ENCODE measurements around the gene ANKK1. TPM values are rescaled to one million over a fixed set of nuclear protein-coding genes. Genes with fewer than 3 reads are reported as not detected.

Gene ANKK1
- total and polyA plus RNA-seq, 9 of the 15 experiments (the other 6 are each of a cell fraction or from before 2014, with no cell fraction given): not detected

- in situ Hi-C loops (cut with MboI) (no loop called here), intact Hi-C loops (cut with micrococcal nuclease) (no loop called here)
- ATAC-seq: no peak
- 3% methylated on average over 6 of the region's 6 CpGs for WGBS (ENCODE audit: insufficient coverage, low coverage, missing lambda C conversion rate)
- H3K9me3 ChIP-seq (replicated peaks; ENCODE audit: control insufficient read depth, insufficient read depth, low read depth, low read length): no peaks in the 10 kb centered on the region
- TF ChIP-seq, protein P1, sequence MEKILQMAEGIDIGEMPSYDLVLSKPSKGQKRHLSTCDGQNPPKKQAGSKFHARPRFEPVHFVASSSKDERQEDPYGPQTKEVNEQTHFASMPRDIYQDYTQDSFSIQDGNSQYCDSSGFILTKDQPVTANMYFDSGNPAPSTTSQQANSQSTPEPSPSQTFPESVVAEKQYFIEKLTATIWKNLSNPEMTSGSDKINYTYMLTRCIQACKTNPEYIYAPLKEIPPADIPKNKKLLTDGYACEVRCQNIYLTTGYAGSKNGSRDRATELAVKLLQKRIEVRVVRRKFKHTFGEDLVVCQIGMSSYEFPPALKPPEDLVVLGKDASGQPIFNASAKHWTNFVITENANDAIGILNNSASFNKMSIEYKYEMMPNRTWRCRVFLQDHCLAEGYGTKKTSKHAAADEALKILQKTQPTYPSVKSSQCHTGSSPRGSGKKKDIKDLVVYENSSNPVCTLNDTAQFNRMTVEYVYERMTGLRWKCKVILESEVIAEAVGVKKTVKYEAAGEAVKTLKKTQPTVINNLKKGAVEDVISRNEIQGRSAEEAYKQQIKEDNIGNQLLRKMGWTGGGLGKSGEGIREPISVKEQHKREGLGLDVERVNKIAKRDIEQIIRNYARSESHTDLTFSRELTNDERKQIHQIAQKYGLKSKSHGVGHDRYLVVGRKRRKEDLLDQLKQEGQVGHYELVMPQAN (IDR thresholded peaks at IDR 0.05; ENCODE audit: borderline replicate concordance): no peak
- TF ChIP-seq ZNF253 (CRISPR knock-in tag; conservative IDR thresholded peaks at IDR 0.05) (no peak), MTA1 (IDR thresholded peaks at IDR 0.05; ENCODE audit: borderline replicate concordance) (no peak), TCF3 (CRISPR knock-in tag; IDR thresholded peaks at IDR 0.05) (no peak), HMGN3 (IDR thresholded peaks at IDR 0.05; ENCODE audit: borderline replicate concordance, extremely low read depth, insufficient read length, low read depth, low read length) (no peak), MAZ (CRISPR knock-in tag; conservative IDR thresholded peaks at IDR 0.05 in 1 of 2, IDR thresholded peaks at IDR 0.05 in 1 of 2) (no peak), HMBOX1 (IDR thresholded peaks at IDR 0.05) (no peak), SMAD3 (CRISPR knock-in tag; conservative IDR thresholded peaks at IDR 0.05) (no peak)
- TF ChIP-seq, protein P2, sequence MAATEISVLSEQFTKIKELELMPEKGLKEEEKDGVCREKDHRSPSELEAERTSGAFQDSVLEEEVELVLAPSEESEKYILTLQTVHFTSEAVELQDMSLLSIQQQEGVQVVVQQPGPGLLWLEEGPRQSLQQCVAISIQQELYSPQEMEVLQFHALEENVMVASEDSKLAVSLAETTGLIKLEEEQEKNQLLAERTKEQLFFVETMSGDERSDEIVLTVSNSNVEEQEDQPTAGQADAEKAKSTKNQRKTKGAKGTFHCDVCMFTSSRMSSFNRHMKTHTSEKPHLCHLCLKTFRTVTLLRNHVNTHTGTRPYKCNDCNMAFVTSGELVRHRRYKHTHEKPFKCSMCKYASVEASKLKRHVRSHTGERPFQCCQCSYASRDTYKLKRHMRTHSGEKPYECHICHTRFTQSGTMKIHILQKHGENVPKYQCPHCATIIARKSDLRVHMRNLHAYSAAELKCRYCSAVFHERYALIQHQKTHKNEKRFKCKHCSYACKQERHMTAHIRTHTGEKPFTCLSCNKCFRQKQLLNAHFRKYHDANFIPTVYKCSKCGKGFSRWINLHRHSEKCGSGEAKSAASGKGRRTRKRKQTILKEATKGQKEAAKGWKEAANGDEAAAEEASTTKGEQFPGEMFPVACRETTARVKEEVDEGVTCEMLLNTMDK (IDR thresholded peaks at IDR 0.05; ENCODE audit: borderline replicate concordance, insufficient read depth, low read depth, low read length, poor library complexity, severe bottlenecking): no peak
- TF ChIP-seq, protein P3, sequence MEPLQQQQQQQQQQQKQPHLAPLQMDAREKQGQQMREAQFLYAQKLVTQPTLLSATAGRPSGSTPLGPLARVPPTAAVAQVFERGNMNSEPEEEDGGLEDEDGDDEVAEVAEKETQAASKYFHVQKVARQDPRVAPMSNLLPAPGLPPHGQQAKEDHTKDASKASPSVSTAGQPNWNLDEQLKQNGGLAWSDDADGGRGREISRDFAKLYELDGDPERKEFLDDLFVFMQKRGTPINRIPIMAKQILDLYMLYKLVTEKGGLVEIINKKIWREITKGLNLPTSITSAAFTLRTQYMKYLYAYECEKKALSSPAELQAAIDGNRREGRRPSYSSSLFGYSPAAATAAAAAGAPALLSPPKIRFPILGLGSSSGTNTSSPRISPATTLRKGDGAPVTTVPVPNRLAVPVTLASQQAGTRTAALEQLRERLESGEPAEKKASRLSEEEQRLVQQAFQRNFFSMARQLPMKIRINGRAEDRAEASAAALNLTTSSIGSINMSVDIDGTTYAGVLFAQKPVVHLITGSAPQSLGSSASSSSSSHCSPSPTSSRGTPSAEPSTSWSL (CRISPR knock-in tag; IDR thresholded peaks at IDR 0.05; ENCODE audit: borderline replicate concordance): no peak
- H3K4me2 ChIP-seq (ENCODE audit: insufficient read depth, low read length): no peak overlapping the region
- H2AFZ ChIP-seq (ENCODE audit: low read depth, low read length): no peak overlapping the region
- no TSS peak for BruUV-seq (replicated peaks)
- peaks cover 0 to 5% of the 10 kb centered on the region in 2 experiments; a peak in 1 of 5 replicates for H3K4me1 ChIP-seq (replicated peaks in 1 of 2; ENCODE audit: control insufficient read depth in 2 of 2, insufficient read depth in 2 of 2, low read length in 2 of 2)
- H3K4me3 ChIP-seq: no peak overlapping the region
- POLR2A ChIA-PET: no interaction called here
- no peak for DNase-seq (ENCODE audit: extremely low read depth in 1 of 4, low spot score in 3 of 4)
- H4K20me1 ChIP-seq (replicated peaks; ENCODE audit: control insufficient read depth, insufficient read depth, low read length): peaks cover 4% of the 10 kb centered on the region; the same call in 1 of the 2 replicates
- H3K9ac ChIP-seq (ENCODE audit: insufficient read depth in 1 of 2, low read depth in 2 of 2, low read length in 2 of 2): no peak overlapping the region
- FAIRE-seq: no peak
- no peaks in the 10 kb centered on the region for H3K9me1 ChIP-seq (ENCODE audit: control insufficient read depth, insufficient read depth, low read length)
- no peaks in the 10 kb centered on the region for H3K36me3 ChIP-seq (ENCODE audit: control insufficient read depth, insufficient read depth, low read length)
- CTCF ChIA-PET (ENCODE audit: low intra/inter-chr PET ratio): no interaction called here
- no peak overlapping the region for H3K27ac ChIP-seq (ENCODE audit: extremely low read depth, low read depth, low read length)
- no peaks in the 10 kb centered on the region for H3K79me2 ChIP-seq (ENCODE audit: control insufficient read depth, insufficient read depth, low read length)
- peaks cover 11 to 48% of the 10 kb centered on the region in 2 experiments for H3K27me3 ChIP-seq (ENCODE audit: control insufficient read depth in 2 of 2, insufficient read depth in 2 of 2, low read length in 2 of 2)
These were observed 59.4 kb downstream of the ANKK1 start for GRCh38 chr11:113446938-113447337.
